COLO668 (cell line): ENCODE results near the gene FAM120B.

Source experiments
- DNase-seq: peaks from one replicate; lab custom pipeline; 2025; ENCODE audit not compliant: unreplicated experiment; lab: John Stamatoyannopoulos, UW

The FAM120B gene

GRCh38 chr6:170415318-170415717 is 108.8 kb downstream of the FAM120B start:
- DNase-seq, result no peak

- DNase-seq, result no peak
Observed at GRCh38 chr6:170416303-170416702, 109.7 kb downstream of the FAM120B start.

GRCh38 chr6:170416959-170417606 is 110.5 kb downstream of the FAM120B start:
- DNase-seq, result no peak

- no peak for DNase-seq
Observed at GRCh38 chr6:170417881-170418280, 111.3 kb downstream of the FAM120B start.

GRCh38 chr6:170420283-170420682 is 113.7 kb downstream of the FAM120B start:
- no peak for DNase-seq

- no peak for DNase-seq
Observed at GRCh38 chr6:170420791-170421776, 114.5 kb downstream of the FAM120B start.

GRCh38 chr6:170421921-170422320 is 115.4 kb downstream of the FAM120B start:
- no peak for DNase-seq

- DNase-seq, result no peak
Observed at GRCh38 chr6:170423030-170423429, 116.5 kb downstream of the FAM120B start.

- no peak for DNase-seq
Observed at GRCh38 chr6:170423814-170424603, 117.5 kb downstream of the FAM120B start.

- DNase-seq, result peak; percentile 8
Observed at GRCh38 chr6:170424604-170425126, 118.1 kb downstream of the FAM120B start.

- no peak for DNase-seq
Observed at GRCh38 chr6:170429450-170429849, 122.9 kb downstream of the FAM120B start.

GRCh38 chr6:170433163-170434116 is 126.9 kb downstream of the FAM120B start:
- peak; percentile 59 for DNase-seq

- peak; percentile 60 for DNase-seq
Observed at GRCh38 chr6:170434117-170434820, 127.7 kb downstream of the FAM120B start.

- no peak for DNase-seq
Observed at GRCh38 chr6:170434821-170435155, 128.2 kb downstream of the FAM120B start.

GRCh38 chr6:170435766-170436165 is 129.2 kb downstream of the FAM120B start:
- DNase-seq, result no peak

- DNase-seq, result no peak
Observed at GRCh38 chr6:170436209-170436809, 129.8 kb downstream of the FAM120B start.

GRCh38 chr6:170437719-170438401 is 131.3 kb downstream of the FAM120B start:
- no peak for DNase-seq

- DNase-seq, result peak; percentile 94
Observed at GRCh38 chr6:170438402-170438753, 131.8 kb downstream of the FAM120B start.

GRCh38 chr6:170438861-170439260 is 132.3 kb downstream of the FAM120B start:
- no peak for DNase-seq
